H9 (cell line): ENCODE measurements around the gene ENAM. TPM values are rescaled to one million over a fixed set of nuclear protein-coding genes. Genes with fewer than 3 reads are reported as not detected.

ENCODE experiments used
- DNase-seq: peaks from one replicate; pipeline ENCODE4 v3.0.0-alpha.2; 2017
- H2AFZ ChIP-seq: one replicate; pipeline ENCODE4 v1.6.1; 2013; ENCODE audit warnings: mild to moderate bottlenecking, low read length, control low read depth, moderate library complexity
- H2AK5ac ChIP-seq: 2 replicates; pipeline ENCODE4 v1.6.1; 2013; ENCODE audit warnings: low read length, control low read depth, mixed read lengths; ENCODE audit not compliant: insufficient read length
- H2BK120ac ChIP-seq: one replicate; pipeline ENCODE4 v1.6.1; 2013; ENCODE audit warnings: low read depth, mild to moderate bottlenecking, low read length, control low read depth, inconsistent platforms; ENCODE audit not compliant: poor library complexity, severe bottlenecking
- H2BK12ac ChIP-seq: 2 replicates; pipeline ENCODE4 v1.6.1; 2013; ENCODE audit warnings: low read length, control low read depth, mixed read lengths, low read depth; ENCODE audit not compliant: insufficient read length
- H2BK15ac ChIP-seq: 2 replicates; pipeline ENCODE4 v1.6.1; 2013; ENCODE audit warnings: low read depth, low read length, control low read depth
- H2BK20ac ChIP-seq: one replicate; pipeline ENCODE4 v1.6.1; 2013; ENCODE audit warnings: low read depth, mild to moderate bottlenecking, low read length, control low read depth, inconsistent platforms; ENCODE audit not compliant: poor library complexity, severe bottlenecking
- H2BK5ac ChIP-seq: 2 replicates; pipeline ENCODE4 v1.6.1; 2013; ENCODE audit warnings: low read length, control low read depth, mixed read lengths; ENCODE audit not compliant: insufficient read length
- H3K14ac ChIP-seq: 2 replicates; pipeline ENCODE4 v1.6.1; 2013; ENCODE audit warnings: low read length, control low read depth; ENCODE audit not compliant: insufficient read depth
- H3K18ac ChIP-seq: 2 replicates; pipeline ENCODE4 v1.6.1; 2013; ENCODE audit warnings: low read depth, mild to moderate bottlenecking, mixed read lengths, low read length, control low read depth; ENCODE audit not compliant: insufficient read length
- H3K23ac ChIP-seq: 2 replicates; pipeline ENCODE4 v1.6.1; 2013; ENCODE audit warnings: low read length, control low read depth, mixed read lengths, low read depth; ENCODE audit not compliant: insufficient read length
- H3K23me2 ChIP-seq: 2 replicates; pipeline ENCODE4 v1.6.1; 2013; ENCODE audit warnings: low read depth, mild to moderate bottlenecking, mixed read lengths, low read length, control low read depth; ENCODE audit not compliant: insufficient read length, poor library complexity, severe bottlenecking
- H3K27ac ChIP-seq: 2 replicates; pipeline ENCODE4 v1.5.1; 2013; ENCODE audit warnings: low read length, control low read depth, mixed read lengths, low read depth; ENCODE audit not compliant: insufficient read length
- H3K27me3 ChIP-seq: 2 replicates; pipeline ENCODE4 v1.6.1; 2013; ENCODE audit warnings: low read length, control low read depth, inconsistent platforms; ENCODE audit not compliant: insufficient read depth
- H3K4ac ChIP-seq: 2 replicates; pipeline ENCODE4 v1.6.1; 2013; ENCODE audit warnings: low read depth, mild to moderate bottlenecking, control low read depth, inconsistent platforms, low read length, moderate library complexity
- H3K4me1 ChIP-seq: 2 replicates; pipeline ENCODE4 v1.6.1; 2013; ENCODE audit warnings: low read length, control low read depth, inconsistent platforms; ENCODE audit not compliant: insufficient read depth
- H3K4me2 ChIP-seq: 2 replicates; pipeline ENCODE4 v1.6.1; 2013; ENCODE audit warnings: low read length, control low read depth, mixed read lengths; ENCODE audit not compliant: insufficient read length, insufficient read depth
- H3K56ac ChIP-seq: 2 replicates; pipeline ENCODE4 v1.6.1; 2013; ENCODE audit warnings: low read depth, mild to moderate bottlenecking, mixed read lengths, low read length, control low read depth; ENCODE audit not compliant: insufficient read length
- H3K79me1 ChIP-seq: 2 replicates; pipeline ENCODE4 v1.6.1; 2013; ENCODE audit warnings: low read depth, mild to moderate bottlenecking, moderate library complexity, low read length, control low read depth, inconsistent platforms; ENCODE audit not compliant: insufficient read depth, poor library complexity, severe bottlenecking
- H3K79me2 ChIP-seq: 2 replicates; pipeline ENCODE4 v1.6.1; 2013; ENCODE audit warnings: low read length, control low read depth, inconsistent platforms; ENCODE audit not compliant: insufficient read depth
- H3K9ac ChIP-seq: 2 replicates; pipeline ENCODE4 v1.6.1; 2013; ENCODE audit warnings: low read length, control low read depth, mixed read lengths; ENCODE audit not compliant: insufficient read length; ENCODE audit errors: extremely low read depth
- H3K9me3 ChIP-seq: one replicate; pipeline ENCODE4 v1.6.1; 2013; ENCODE audit warnings: low read depth, low read length, inconsistent platforms; ENCODE audit not compliant: control insufficient read depth
- H3T11ph ChIP-seq: one replicate; pipeline ENCODE4 v1.6.1; 2013; ENCODE audit warnings: mild to moderate bottlenecking, low read length, control low read depth, inconsistent platforms
- H4K20me1 ChIP-seq: one replicate; pipeline ENCODE4 v1.6.1; 2013; ENCODE audit not compliant: control insufficient read depth, insufficient read length, insufficient read depth
- H4K5ac ChIP-seq: 2 replicates; pipeline ENCODE4 v1.6.1; 2013; ENCODE audit warnings: low read depth, mild to moderate bottlenecking, mixed read lengths, low read length, control low read depth; ENCODE audit not compliant: insufficient read length
- H4K8ac ChIP-seq: replicated peaks from 2 replicates; pipeline ENCODE4 v1.6.1; 2013; ENCODE audit warnings: low read length, control low read depth, mixed read lengths, low read depth; ENCODE audit not compliant: insufficient read length
- H4K91ac ChIP-seq: 2 replicates; pipeline ENCODE4 v1.6.1; 2013; ENCODE audit warnings: low read depth, mild to moderate bottlenecking, moderate library complexity, mixed read lengths, low read length, control low read depth; ENCODE audit not compliant: insufficient read length
- H3K27ac Mint-ChIP-seq, 3 experiments: 2 replicates in 2 of 3; 3 replicates in 1 of 3; pipeline ENCODE4 v1.8.0; 2020 to 2021; ENCODE audit warnings: mixed read lengths in 3 of 3, mild to moderate bottlenecking in 1 of 3, moderate library complexity in 1 of 3
- H3K27me3 Mint-ChIP-seq: 2 replicates; pipeline ENCODE4 v1.8.0; 2021; ENCODE audit warnings: low read depth, mild to moderate bottlenecking, moderate library complexity, mixed read lengths
- H3K36me3 Mint-ChIP-seq, 3 experiments: 2 replicates in 2 of 3; 3 replicates in 1 of 3; pipeline ENCODE4 v1.8.0; 2020 to 2021; ENCODE audit warnings: low read depth in 3 of 3, mixed read lengths in 3 of 3; ENCODE audit not compliant: insufficient read depth in 1 of 3
- H3K4me1 Mint-ChIP-seq, 2 experiments: 2 replicates each; pipeline ENCODE4 v1.8.0; 2020; ENCODE audit warnings: mixed read lengths in 2 of 2
- H3K4me3 Mint-ChIP-seq, 2 experiments: 2 replicates in 1 of 2; 3 replicates in 1 of 2; pipeline ENCODE4 v1.8.0; 2020 to 2021; ENCODE audit warnings: mild to moderate bottlenecking in 2 of 2, mixed read lengths in 2 of 2, moderate library complexity in 1 of 2
- H3K9me3 Mint-ChIP-seq, 2 experiments: 2 replicates in 1 of 2; 3 replicates in 1 of 2; pipeline ENCODE4 v1.8.0; 2020; ENCODE audit warnings: mild to moderate bottlenecking in 2 of 2, mixed read lengths in 2 of 2, moderate library complexity in 1 of 2
- CTCF ChIP-seq: fragments of 200-600 bp; sonication (generic); conservative IDR thresholded peaks from 3 replicates; pipeline ENCODE4 v1.8.0; 2021; ENCODE audit warnings: antibody characterized with exemption, mild to moderate bottlenecking
- WGBS: extraction: QIAGEN DNeasy Blood & Tissue Kit; methylation state at CpG from one replicate; pipeline ENCODE4 v1.1.7; 2013; ENCODE audit warnings: missing lambda C conversion rate, low lambda C conversion rate, mixed read lengths; ENCODE audit not compliant: insufficient read length; ENCODE audit errors: extremely low coverage; 5-methylcytosine and 5-hydroxymethylcytosine counted together
- total RNA-seq: library from RNA; stranded (reverse); gene quantifications from 2 replicates; pipeline ENCODE4 v1.2.1, GENCODE V29; 2021

The ENAM gene
- total RNA-seq, 1 experiment from 2014 or later, result not detected

GRCh38 chr4:70586841-70587240 lies 41.7 kb upstream of the ENAM start:
- DNase-seq, result no peak
- no peak overlapping the region for H2BK20ac ChIP-seq
- no peaks in the 10 kb centered on the region for H3K79me1 ChIP-seq
- H3K9me3 Mint-ChIP-seq, result no peaks in the 10 kb centered on the region
- no peak overlapping the region for H2BK120ac ChIP-seq
- H3K9ac ChIP-seq, result no peak overlapping the region
- no peak overlapping the region for H2BK12ac ChIP-seq
- no peak for TF ChIP-seq CTCF
- H2BK15ac ChIP-seq, result no peak overlapping the region
- no peak overlapping the region for H3K18ac ChIP-seq
- no peak overlapping the region for H2AK5ac ChIP-seq
- H3K4ac ChIP-seq, result no peak overlapping the region
- H3K79me2 ChIP-seq, result no peaks in the 10 kb centered on the region
- H3K27ac ChIP-seq, result no peak overlapping the region
- no peaks in the 10 kb centered on the region for H3K9me3 ChIP-seq
- H4K8ac ChIP-seq, result no peak overlapping the region
- H3K4me2 ChIP-seq, result no peak overlapping the region
- no peaks in the 10 kb centered on the region for H3K27me3 ChIP-seq
- H3K4me3 Mint-ChIP-seq, result no peak overlapping the region
- no peaks in the 10 kb centered on the region for H3K4me1 Mint-ChIP-seq
- no peak overlapping the region for H3K14ac ChIP-seq
- no peaks in the 10 kb centered on the region for H3K4me1 ChIP-seq
- no peaks in the 10 kb centered on the region for H3K23me2 ChIP-seq
- H3K27ac Mint-ChIP-seq, result no peak overlapping the region
- H2AFZ ChIP-seq, result no peak overlapping the region
- H3K36me3 Mint-ChIP-seq, result no peaks in the 10 kb centered on the region
- no peak overlapping the region for H4K91ac ChIP-seq
- H3K56ac ChIP-seq, result no peak overlapping the region
- no CpG with 5 or more reads among the region's 2 CpGs for WGBS
- H3K27me3 Mint-ChIP-seq, result no peaks in the 10 kb centered on the region
- H2BK5ac ChIP-seq, result no peak overlapping the region
- H3T11ph ChIP-seq, result no peak overlapping the region
- no peak overlapping the region for H4K5ac ChIP-seq
- no peaks in the 10 kb centered on the region for H4K20me1 ChIP-seq
- no peak overlapping the region for H3K23ac ChIP-seq
